ENCODE measurements around the gene DMXL2. TPM values are rescaled to one million over a fixed set of nuclear protein-coding genes. Genes with fewer than 3 reads are reported as not detected.

Gene DMXL2
- total RNA-seq, 1 donor from 2014 or later = 20.7 TPM

DNA sequence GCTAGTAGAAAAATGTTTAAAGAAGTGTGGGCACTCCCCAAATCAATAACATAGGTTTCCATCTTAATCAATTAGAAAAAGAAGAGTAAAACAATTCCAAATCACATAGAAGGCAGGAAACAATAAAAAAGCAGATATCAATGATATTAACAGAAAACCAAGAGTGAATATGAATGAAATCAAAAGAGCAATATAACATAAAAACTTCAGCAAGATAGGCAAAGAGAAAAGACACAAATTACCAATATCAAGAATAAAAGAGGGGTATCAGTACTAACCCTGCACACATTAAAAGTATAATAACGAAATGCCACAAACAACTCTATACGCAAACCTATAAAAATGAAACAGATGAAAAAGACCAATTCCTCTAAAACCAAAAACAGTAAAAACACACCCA is 19.6 kb downstream of the DMXL2 start:
- H3K27ac Mint-ChIP-seq (ENCODE audit: unreplicated experiment) = peak overlapping the region; percentile 82

DNA sequence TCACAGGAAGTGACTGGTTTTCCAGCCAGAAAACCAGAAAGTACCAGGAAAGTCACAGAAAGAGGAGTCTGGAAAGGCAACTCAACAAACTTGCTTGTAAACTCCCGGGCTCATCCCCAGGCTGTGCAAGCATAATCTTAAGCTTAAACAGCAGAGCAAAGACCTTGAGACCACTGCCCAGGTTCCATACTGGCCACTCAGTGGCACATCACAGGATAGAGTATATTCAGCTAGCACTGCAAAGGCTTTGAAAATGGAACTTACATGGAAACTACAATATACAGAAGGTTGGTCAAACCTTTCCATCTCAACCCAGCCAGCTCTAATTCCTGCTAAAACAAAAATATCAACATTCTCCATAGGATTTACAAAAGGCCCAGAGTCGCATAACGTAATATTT is 20.1 kb downstream of the DMXL2 start:
- H3K27me3 Mint-ChIP-seq (ENCODE audit: low read depth) = no peaks in the 10 kb centered on the region
- TF ChIP-seq, protein P1, sequence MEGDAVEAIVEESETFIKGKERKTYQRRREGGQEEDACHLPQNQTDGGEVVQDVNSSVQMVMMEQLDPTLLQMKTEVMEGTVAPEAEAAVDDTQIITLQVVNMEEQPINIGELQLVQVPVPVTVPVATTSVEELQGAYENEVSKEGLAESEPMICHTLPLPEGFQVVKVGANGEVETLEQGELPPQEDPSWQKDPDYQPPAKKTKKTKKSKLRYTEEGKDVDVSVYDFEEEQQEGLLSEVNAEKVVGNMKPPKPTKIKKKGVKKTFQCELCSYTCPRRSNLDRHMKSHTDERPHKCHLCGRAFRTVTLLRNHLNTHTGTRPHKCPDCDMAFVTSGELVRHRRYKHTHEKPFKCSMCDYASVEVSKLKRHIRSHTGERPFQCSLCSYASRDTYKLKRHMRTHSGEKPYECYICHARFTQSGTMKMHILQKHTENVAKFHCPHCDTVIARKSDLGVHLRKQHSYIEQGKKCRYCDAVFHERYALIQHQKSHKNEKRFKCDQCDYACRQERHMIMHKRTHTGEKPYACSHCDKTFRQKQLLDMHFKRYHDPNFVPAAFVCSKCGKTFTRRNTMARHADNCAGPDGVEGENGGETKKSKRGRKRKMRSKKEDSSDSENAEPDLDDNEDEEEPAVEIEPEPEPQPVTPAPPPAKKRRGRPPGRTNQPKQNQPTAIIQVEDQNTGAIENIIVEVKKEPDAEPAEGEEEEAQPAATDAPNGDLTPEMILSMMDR (IDR thresholded peaks at IDR 0.05) = no peak
- H3K4me1 Mint-ChIP-seq (ENCODE audit: low read depth) = peaks cover 35% of the 10 kb centered on the region

More for the DNA sequence above, 19.6 kb downstream of the DMXL2 start:
- Mint-ChIP-seq H3K9me3 (ENCODE audit: low read depth) (no peaks in the 10 kb centered on the region), H3K4me3 (ENCODE audit: unreplicated experiment) (peak overlapping the region; percentile 67), H3K4me1 (ENCODE audit: low read depth) (peaks cover 35% of the 10 kb centered on the region), H3K27me3 (ENCODE audit: low read depth) (no peaks in the 10 kb centered on the region), H3K36me3 (ENCODE audit: low read depth) (no peaks in the 10 kb centered on the region)
- DNase-seq (ENCODE audit: low spot score) = no peak
- TF ChIP-seq, protein P1 (IDR thresholded peaks at IDR 0.05) = no peak

DNA sequence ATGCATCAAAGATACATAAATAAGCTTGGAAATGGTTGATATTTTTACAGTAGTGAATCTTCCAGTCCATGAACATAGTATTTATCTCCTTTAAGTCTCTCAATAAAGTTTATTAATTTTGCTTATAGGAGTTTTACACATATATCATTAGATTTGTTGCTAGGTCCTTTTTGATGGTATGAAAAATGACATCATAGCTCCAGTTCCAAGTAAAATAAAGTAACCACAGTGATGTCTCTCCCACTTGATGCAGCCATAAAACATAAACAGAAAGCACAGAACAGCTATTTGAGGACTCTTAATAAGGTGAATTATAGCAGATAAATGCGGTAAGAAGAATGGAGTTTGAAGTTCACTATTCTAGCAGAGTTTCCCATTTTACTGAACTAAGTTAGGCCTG is 20.8 kb downstream of the DMXL2 start:
- DNase-seq (ENCODE audit: low spot score) = no peak
- Mint-ChIP-seq H3K9me3 (ENCODE audit: low read depth) (no peaks in the 10 kb centered on the region), H3K36me3 (ENCODE audit: low read depth) (no peaks in the 10 kb centered on the region), H3K4me3 (ENCODE audit: unreplicated experiment) (no peak overlapping the region), H3K27ac (ENCODE audit: unreplicated experiment) (no peak overlapping the region), H3K4me1 (ENCODE audit: low read depth) (peaks cover 35% of the 10 kb centered on the region), H3K27me3 (ENCODE audit: low read depth) (no peaks in the 10 kb centered on the region)
- TF ChIP-seq, protein P1 (IDR thresholded peaks at IDR 0.05) = no peak

More for the DNA sequence above, 20.1 kb downstream of the DMXL2 start:
- Mint-ChIP-seq H3K36me3 (ENCODE audit: low read depth) (no peaks in the 10 kb centered on the region), H3K9me3 (ENCODE audit: low read depth) (no peaks in the 10 kb centered on the region), H3K27ac (ENCODE audit: unreplicated experiment) (no peak overlapping the region), H3K4me3 (ENCODE audit: unreplicated experiment) (peak overlapping the region; percentile 67)
- DNase-seq (ENCODE audit: low spot score) = no peak

DNA sequence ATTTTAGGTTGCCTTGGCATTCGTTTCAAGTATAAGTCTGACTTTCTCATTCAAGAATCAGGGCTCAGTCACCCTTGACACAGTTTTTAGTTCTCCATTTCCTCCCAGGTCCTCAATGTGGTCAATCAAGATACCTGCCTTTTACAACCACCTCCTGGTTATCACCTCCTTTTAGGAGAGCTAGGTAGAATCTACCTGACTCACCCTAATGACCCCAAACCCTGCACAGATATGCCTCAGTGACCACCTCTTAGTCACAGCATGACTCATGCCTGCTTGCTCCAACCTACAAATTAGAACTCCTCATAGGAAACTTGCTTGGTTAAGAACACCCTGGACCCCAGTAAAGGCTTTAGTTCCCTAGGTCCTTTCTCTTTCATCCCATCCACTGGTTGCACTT is 22.5 kb downstream of the DMXL2 start:
- Mint-ChIP-seq H3K27me3 (ENCODE audit: low read depth) (no peaks in the 10 kb centered on the region), H3K9me3 (ENCODE audit: low read depth) (peaks cover 2% of the 10 kb centered on the region)
- DNase-seq (ENCODE audit: low spot score) = no peak

DNA sequence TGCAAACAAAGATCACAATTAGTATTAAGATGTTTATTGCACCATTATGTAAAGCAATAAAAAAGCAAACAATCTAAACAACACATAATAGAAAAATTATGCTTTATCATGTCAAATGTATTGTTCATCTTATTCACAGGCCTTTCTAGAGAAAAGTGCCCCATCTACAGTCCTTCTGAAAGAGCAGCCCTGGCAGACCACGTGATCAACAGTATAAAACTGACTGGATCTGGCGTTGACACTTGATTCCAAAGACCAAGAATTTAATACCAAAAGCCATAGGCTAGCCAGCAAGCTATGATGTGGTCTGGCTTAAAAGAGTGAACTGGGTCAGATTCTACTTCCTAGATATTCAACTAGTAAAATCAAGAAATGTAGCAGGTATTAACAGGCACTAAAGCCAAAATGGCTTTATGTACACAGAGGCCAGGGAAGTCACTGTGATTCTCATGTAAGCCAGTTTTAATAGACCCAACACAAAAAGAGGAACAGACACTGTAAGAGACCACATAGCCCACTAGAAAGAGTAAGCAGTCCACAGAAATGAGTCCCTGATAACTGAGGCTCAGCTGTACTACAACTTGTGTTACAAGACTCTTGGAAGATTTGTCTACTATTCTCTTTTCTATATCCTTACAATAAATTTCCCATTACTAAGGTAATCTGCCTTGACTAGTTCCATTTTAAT is 32.5 kb downstream of the DMXL2 start:
- Mint-ChIP-seq H3K27ac (ENCODE audit: unreplicated experiment) (no peak overlapping the region), H3K4me1 (ENCODE audit: low read depth) (peaks cover 3% of the 10 kb centered on the region), H3K9me3 (ENCODE audit: low read depth) (peaks cover 28% of the 10 kb centered on the region), H3K36me3 (ENCODE audit: low read depth) (peaks cover 4% of the 10 kb centered on the region), H3K27me3 (ENCODE audit: low read depth) (no peaks in the 10 kb centered on the region), H3K4me3 (ENCODE audit: unreplicated experiment) (no peak overlapping the region)
- no peak for DNase-seq (ENCODE audit: low spot score)
- TF ChIP-seq, protein P1 (IDR thresholded peaks at IDR 0.05) = no peak

More for the DNA sequence above, 22.5 kb downstream of the DMXL2 start:
- TF ChIP-seq, protein P1 (IDR thresholded peaks at IDR 0.05) = no peak
- peaks cover 35% of the 10 kb centered on the region for H3K4me1 Mint-ChIP-seq (ENCODE audit: low read depth)
- no peak overlapping the region for H3K27ac Mint-ChIP-seq (ENCODE audit: unreplicated experiment)
- H3K36me3 Mint-ChIP-seq (ENCODE audit: low read depth) = peaks cover 2% of the 10 kb centered on the region
- H3K4me3 Mint-ChIP-seq (ENCODE audit: unreplicated experiment) = no peak overlapping the region
